HepG2 (cell line): ENCODE results near the gene LMAN2. TPM values are rescaled to one million over a fixed set of nuclear protein-coding genes. Genes with fewer than 3 reads are reported as not detected.

Source experiments
- FLYWCH1 ChIP-seq: sonication (generic); formaldehyde crosslinking; IDR thresholded peaks from 2 replicates; pipeline ENCODE4 v1.8.1; 2023; ENCODE audit warnings: mild to moderate bottlenecking, missing genetic modification reagents
- FOSL1 ChIP-seq: sonication (generic); formaldehyde crosslinking; IDR thresholded peaks from 2 replicates; pipeline ENCODE4 v1.9.0; 2021; ENCODE audit warnings: missing genetic modification reagents, borderline replicate concordance
- HDAC1 ChIP-seq: sonication (generic); formaldehyde crosslinking; IDR thresholded peaks from 2 replicates; pipeline ENCODE4 v1.5.1; 2020; ENCODE audit warnings: mild to moderate bottlenecking, missing genetic modification reagents
- HMGXB4 ChIP-seq, 2 experiments: sonication (generic) in 1 of 2; formaldehyde crosslinking in 1 of 2; IDR thresholded peaks; 2 replicates each; pipeline versions ENCODE4 v1.4.0 to v1.6.1; 2018 to 2020; ENCODE audit warnings: missing genetic modification reagents in 2 of 2, borderline replicate concordance in 1 of 2, low read depth in 1 of 2, mild to moderate bottlenecking in 1 of 2, missing biosample characterization in 1 of 2
- IRF9 ChIP-seq: sonication (generic); formaldehyde crosslinking; IDR thresholded peaks from 2 replicates; pipeline ENCODE4 v1.8.0; 2022; ENCODE audit warnings: missing genetic modification reagents, mild to moderate bottlenecking, borderline replicate concordance
- KLF9 ChIP-seq: IDR thresholded peaks from 2 replicates; pipeline ENCODE4 v1.6.1; 2016; ENCODE audit warnings: low read depth
- MAFF ChIP-seq: IDR thresholded peaks from 2 replicates; pipeline ENCODE4 v1.6.1; 2011; ENCODE audit warnings: low read depth, low read length, improper control_type of control experiment
- MNT ChIP-seq: fragments of 450-650 bp; IDR thresholded peaks from 2 replicates; pipeline ENCODE4 v1.6.1; 2016
- RARA ChIP-seq: IDR thresholded peaks from 2 replicates; pipeline ENCODE4 v1.6.1; 2016; ENCODE audit warnings: missing genetic modification reagents, missing compliant biosample characterization
- RBFOX2 ChIP-seq: fragments of 200-400 bp; formaldehyde crosslinking; IDR thresholded peaks from 2 replicates; pipeline ENCODE4 v1.6.1; 2017; ENCODE audit warnings: low read depth, mild to moderate bottlenecking, low read length
- SP1 ChIP-seq, 2 experiments: fragments of 450-650 bp in 1 of 2; sonication (generic) in 1 of 2; formaldehyde crosslinking in 1 of 2; IDR thresholded peaks; 2 replicates each; pipeline versions ENCODE4 v1.4.0 to v1.6.1; 2016 to 2020; ENCODE audit warnings: missing genetic modification reagents in 1 of 2
- TOE1 ChIP-seq: sonication (generic); formaldehyde crosslinking; IDR thresholded peaks from 2 replicates; pipeline ENCODE4 v1.4.0; 2020; ENCODE audit warnings: mild to moderate bottlenecking, missing genetic modification reagents
- ZMAT3 ChIP-seq: sonication (generic); formaldehyde crosslinking; conservative IDR thresholded peaks from 2 replicates; pipeline ENCODE4 v1.7.0; 2021; ENCODE audit warnings: missing genetic modification reagents
- ZNF407 ChIP-seq: sonication (generic); formaldehyde crosslinking; IDR thresholded peaks from one replicate; pipeline ENCODE4 v1.5.1; 2020; ENCODE audit warnings: mild to moderate bottlenecking, missing genetic modification reagents; ENCODE audit errors: not compliant biosample characterization
- ZNF549 ChIP-seq: sonication (generic); formaldehyde crosslinking; IDR thresholded peaks from 2 replicates; pipeline ENCODE4 v1.5.0; 2020; ENCODE audit warnings: missing genetic modification reagents
- polyA plus RNA-seq, 8 experiments: library from polyadenylated mRNA; depleted of rRNA in 3 of 8; stranded (reverse) in 7 of 8; unstranded in 1 of 8; fragments of >200 nt; fragmentation: Illumina TruSeq in 4 of 8; extraction: Trizol in 4 of 8; gene quantifications; 2 replicates each; pipeline versions ENCODE4 v1.2.1 to v1.2.3, GENCODE V29; 2011 to 2016; ENCODE audit warnings: low read depth in 4 of 8, missing spikeins in 1 of 8, mixed read lengths in 1 of 8; ENCODE audit not compliant: insufficient read depth in 1 of 8
- total RNA-seq, 5 experiments: library from RNA; depleted of rRNA; stranded (reverse); fragments of >200 nt; fragmentation: Illumina TruSeq; extraction: Trizol; gene quantifications; 2 replicates each; pipeline ENCODE4 v1.2.3, GENCODE V29; 2016; ENCODE audit warnings: low read depth in 1 of 5

LMAN2 gene
- total and polyA plus RNA-seq, 2 of the 13 experiments (the other 11 are each of a cell fraction or from before 2014, with no cell fraction given): 191 to 197 TPM

- no peak for TF ChIP-seq ZNF407 (CRISPR knock-in tag)
- TF ChIP-seq ZMAT3 (CRISPR knock-in tag): no peak
- no peak for TF ChIP-seq SP1 (IDR thresholded peaks at IDR 0.05)
- 0 out of 2 replicates have a peak, but pooled peaks have one; percentile 23 for TF ChIP-seq SP1 (CRISPR knock-in tag; IDR thresholded peaks at IDR 0.05)
- no peak for TF ChIP-seq MAFF
- no peak for TF ChIP-seq TOE1 (CRISPR knock-in tag)
- no peak for TF ChIP-seq FLYWCH1 (CRISPR knock-in tag)
- no peak for TF ChIP-seq KLF9 (CRISPR knock-in tag)
- no peak for TF ChIP-seq ZNF549 (CRISPR knock-in tag)
- TF ChIP-seq FOSL1 (CRISPR knock-in tag): no peak
- peak; percentile 25; the same call in 1 of the 2 replicates for TF ChIP-seq HDAC1 (CRISPR knock-in tag)
- 0 out of 2 replicates have a peak, but pooled peaks have one; percentile 25 for TF ChIP-seq RARA
- TF ChIP-seq HMGXB4 (CRISPR knock-in tag; IDR thresholded peaks at IDR 0.05; ENCODE audit: borderline replicate concordance in 1 of 2, low read depth in 1 of 2): peak in 1 of 2 experiments; percentile 67; a peak in 2 of 4 replicates
- TF ChIP-seq RBFOX2: no peak
- peak; percentile 87 for TF ChIP-seq MNT
- no peak for TF ChIP-seq IRF9 (CRISPR knock-in tag)
Observed at GRCh38 chr5:177390363-177391300, 39.2 kb upstream of the LMAN2 start (continued).
